Epidermal melanocyte (primary cell): ENCODE measurements around the gene MAG.
"Not testable (repeated sequence)": the region's sequence is repeated elsewhere in the genome, so short reads cannot be mapped to it uniquely, and the experiment has no call there.

Source experiments
- DNase-seq: peaks from one replicate; pipeline ENCODE4 v3.0.0; 2011; ENCODE audit warnings: low spot score; ENCODE audit not compliant: insufficient read length

The MAG gene

GRCh38 chr19:35342430-35342829 is 50.5 kb downstream of the MAG start:
- DNase-seq, result no peak

- no peak for DNase-seq
Observed at GRCh38 chr19:35344511-35345031, 52.6 kb downstream of the MAG start.

- no peak for DNase-seq
Observed at GRCh38 chr19:35345671-35346111, 53.7 kb downstream of the MAG start.

GRCh38 chr19:35346193-35347052 is 54.5 kb downstream of the MAG start:
- DNase-seq, result no peak

- DNase-seq, result no peak
Observed at GRCh38 chr19:35347171-35347929, 55.4 kb downstream of the MAG start, which contains the start of gene FFAR1. Gene FFAR1, plus strand, starts transcription at chr19:35347902. Its CDS starts 3,650 bp downstream, at chr19:35351552.

- DNase-seq, result no peak
Observed at GRCh38 chr19:35347930-35348298, 56.0 kb downstream of the MAG start.

- no peak for DNase-seq
Observed at GRCh38 chr19:35348911-35349611, 57.1 kb downstream of the MAG start.

- DNase-seq, result no peak
Observed at GRCh38 chr19:35349614-35350521, 57.9 kb downstream of the MAG start.

- DNase-seq, result no peak
Observed at GRCh38 chr19:35350591-35350990, 58.6 kb downstream of the MAG start.

- DNase-seq, result no peak
Observed at GRCh38 chr19:35351411-35352176, 59.6 kb downstream of the MAG start.

- DNase-seq, result no peak
Observed at GRCh38 chr19:35352177-35352447, 60.2 kb downstream of the MAG start.

GRCh38 chr19:35352448-35353304 is 60.7 kb downstream of the MAG start:
- peak; percentile 90 for DNase-seq

GRCh38 chr19:35353635-35354034 is 61.7 kb downstream of the MAG start:
- DNase-seq, result no peak

GRCh38 chr19:35354898-35355297 is 62.9 kb downstream of the MAG start:
- no peak for DNase-seq

- no peak for DNase-seq
Observed at GRCh38 chr19:35355791-35356460, 64.0 kb downstream of the MAG start.

GRCh38 chr19:35357867-35358573 is 66.1 kb downstream of the MAG start, which contains the start of gene FFAR3:
Gene FFAR3, plus strand, starts transcription at chr19:35358460. Its CDS starts 431 bp downstream, at chr19:35358891.
- DNase-seq, result no peak

- not testable (repeated sequence) for DNase-seq
Observed at GRCh38 chr19:35358834-35359233, 66.9 kb downstream of the MAG start.

GRCh38 chr19:35359395-35359794 is 67.4 kb downstream of the MAG start:
- not testable (repeated sequence) for DNase-seq
